DMS79 (cell line): Measurements from ENCODE around the gene PRMT2.

Source experiments
- DNase-seq: peaks from one replicate; lab custom pipeline; 2025; lab: John Stamatoyannopoulos, UW

The PRMT2 gene

DNA sequence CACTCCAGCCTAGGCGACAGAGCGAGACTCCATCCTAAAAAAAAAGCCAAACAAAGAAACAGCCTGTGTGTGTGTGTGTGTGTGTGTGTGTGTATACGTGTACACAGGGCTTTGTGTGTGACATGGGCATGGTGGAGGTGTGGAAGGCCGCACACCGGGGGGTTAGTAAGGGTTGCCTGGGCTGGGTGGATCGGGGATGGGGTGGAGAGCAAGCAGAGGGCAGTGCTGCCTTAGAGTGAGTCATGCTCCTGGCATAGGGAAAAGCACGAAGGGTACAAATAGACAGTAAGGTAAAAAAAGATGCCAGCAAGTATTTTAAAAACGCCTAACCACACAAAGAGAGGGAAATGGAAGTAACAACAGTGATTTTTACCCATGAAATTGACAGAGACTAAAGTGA is 6.2 kb downstream of the PRMT2 start:
- DNase-seq = no peak

DNA sequence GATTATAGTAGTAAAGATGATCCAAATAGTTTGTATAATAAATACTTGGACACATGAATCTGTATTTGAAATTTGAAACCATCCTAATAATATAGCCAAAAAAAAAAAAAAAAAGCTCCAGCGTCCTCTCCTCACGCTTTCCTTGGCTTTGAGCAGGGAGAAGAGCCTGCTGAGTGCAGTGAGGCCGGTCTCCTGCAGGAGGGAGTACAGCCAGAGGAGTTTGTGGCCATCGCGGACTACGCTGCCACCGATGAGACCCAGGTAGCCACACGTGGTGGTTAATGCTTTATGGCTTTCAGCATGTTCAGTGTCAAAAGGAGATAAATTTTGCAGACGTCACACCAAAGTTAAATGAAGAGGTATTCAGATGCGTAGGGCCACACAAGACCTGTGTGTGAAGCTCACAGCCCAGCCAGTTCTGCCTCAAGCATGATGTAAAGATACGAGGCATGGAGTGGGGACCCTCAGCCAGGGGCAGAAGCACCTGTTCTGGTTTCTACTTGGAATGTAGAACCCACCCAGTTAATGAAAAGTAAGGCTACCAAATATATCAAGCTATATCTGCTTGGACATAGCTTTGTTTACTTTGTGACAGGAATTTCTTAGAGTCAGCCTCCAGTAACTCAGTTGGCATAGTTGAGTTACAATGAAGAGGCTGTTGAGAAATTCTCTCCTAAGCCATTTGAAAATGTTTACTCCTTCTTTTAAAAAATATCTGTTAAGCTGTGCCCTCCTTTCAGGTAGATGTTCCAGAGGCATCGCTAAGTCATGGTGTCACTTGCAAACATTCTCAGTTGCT is 8.1 kb downstream of the PRMT2 start:
- DNase-seq = no peak

DNA sequence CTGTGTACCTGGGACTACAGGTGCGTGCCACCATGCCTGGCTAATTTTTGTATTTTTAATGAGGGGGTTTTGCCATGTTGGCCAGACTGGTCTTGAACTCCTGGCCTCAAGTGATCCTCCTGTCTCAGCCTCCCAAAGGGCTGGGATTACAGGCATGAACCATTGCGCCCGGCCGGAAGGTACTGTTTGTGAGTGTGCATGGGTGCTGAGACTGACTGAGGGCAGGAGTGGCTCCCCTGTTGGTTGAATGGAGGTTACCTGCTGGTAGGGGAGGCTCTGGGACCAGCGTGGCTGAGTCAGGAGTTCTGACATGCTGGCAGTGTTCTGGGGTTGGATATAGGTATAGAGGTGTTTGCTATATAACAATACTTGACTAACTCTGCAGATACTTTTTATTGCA is 10.4 kb downstream of the PRMT2 start:
- DNase-seq = no peak

DNA sequence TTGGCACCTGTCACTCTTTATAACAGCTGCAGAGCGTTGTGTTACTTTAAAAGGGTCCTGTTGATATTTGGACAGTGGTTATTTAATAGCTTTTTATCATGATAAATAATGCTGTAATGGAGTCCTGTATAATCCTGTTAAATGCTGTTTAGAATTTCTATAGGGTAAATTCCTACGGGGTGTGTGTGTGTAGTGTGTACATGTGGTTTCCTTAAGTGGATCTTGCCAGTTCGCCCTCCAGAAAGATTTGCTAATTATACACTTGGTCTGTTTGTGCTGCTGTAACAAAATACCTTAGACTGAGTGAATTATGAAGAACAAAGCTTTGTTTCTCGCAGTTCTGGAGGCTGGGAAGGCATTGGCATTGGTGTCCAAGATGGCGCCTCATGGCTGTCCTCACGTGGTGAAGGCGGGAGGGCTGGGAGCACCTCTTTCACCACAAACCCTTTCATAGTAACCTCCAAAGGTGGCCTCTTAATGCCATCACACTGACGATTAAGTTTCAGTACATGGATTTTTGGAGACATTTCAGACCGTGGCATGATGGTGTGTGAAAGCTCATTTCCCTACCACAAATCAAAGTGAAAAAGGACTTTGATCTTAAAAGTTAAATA is 11.2 kb downstream of the PRMT2 start:
- DNase-seq = no peak

DNA sequence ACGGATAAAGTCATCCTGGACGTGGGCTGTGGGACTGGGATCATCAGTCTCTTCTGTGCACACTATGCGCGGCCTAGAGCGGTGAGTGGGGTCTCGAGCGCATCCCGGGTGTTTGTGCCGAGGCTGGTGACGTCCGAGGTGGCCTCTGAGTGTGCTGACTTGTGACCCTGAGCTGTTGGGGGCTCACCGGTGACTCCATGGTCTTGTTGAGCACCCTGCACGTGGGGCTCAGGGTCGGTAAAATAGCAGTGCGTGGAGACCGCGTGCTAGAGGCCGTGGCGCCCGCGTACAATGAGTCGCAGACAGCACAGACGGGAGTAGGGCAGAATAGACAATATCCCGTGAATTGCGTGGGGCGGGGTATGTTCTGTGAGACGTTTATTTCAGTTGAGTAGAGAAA is 13.1 kb downstream of the PRMT2 start:
- DNase-seq = no peak

DNA sequence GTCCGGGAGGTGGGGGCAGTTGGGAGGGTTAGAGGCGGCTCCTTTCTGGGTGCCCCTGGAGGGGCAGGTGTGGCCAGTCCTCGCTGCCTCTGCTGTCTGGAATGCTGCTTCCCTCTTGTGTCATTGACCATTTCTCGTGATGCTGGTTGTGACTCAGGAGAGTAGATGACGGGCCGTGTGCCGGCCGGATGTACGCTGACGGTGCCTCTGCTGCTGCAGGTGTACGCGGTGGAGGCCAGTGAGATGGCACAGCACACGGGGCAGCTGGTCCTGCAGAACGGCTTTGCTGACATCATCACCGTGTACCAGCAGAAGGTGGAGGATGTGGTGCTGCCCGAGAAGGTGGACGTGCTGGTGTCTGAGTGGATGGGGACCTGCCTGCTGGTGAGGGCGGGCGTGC is 13.9 kb downstream of the PRMT2 start:
- no peak for DNase-seq

DNA sequence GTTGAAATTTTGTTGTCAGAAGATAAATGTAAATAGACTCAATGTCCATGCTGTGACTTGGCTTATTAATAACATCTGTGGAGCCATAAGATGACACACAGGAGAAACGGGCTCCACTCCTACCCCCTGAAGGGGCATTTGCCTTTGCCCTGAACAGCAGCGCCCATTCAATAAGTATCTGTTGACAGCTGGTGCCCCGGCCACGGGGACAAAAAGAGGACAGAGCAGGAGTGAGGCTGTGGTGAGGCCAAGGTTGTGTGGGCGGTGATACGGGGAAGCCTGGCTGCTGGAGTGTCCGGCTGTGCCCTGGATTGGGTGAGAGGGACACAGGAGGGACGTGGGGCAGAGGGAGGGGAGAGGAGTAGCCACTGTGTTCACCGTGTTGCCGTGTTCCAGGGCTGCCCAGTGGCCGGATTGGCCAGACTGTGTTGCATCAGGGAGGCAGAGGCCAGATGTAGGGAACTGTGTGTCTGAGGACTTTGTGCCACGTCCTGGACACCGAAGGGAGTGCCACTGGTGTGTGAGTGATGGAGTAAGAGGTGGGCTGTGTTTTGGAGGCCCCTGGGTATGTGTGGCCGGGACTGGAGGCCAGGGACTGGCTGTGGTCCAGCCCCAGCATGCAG is 15.1 kb downstream of the PRMT2 start:
- no peak for DNase-seq

DNA sequence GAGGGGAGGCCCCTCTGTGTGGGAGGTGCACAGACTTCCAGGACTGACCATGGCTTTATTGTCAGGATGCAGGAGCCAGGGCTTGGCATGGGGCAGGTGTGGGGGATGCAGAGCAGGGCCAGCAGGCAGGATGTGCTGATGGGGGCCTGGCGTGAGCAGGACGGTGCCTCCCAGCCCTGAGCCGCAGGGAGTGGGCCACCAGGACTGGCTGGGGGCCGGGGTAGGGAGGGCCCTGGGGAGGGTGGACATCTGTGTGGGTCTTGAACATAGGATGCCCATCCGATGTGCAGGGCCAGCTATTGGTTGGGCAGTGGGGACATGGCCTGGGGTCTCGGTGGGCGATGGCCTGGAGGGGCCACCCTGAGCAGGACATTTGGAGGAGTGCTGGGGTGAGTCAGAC is 15.6 kb downstream of the PRMT2 start:
- no peak for DNase-seq

DNA sequence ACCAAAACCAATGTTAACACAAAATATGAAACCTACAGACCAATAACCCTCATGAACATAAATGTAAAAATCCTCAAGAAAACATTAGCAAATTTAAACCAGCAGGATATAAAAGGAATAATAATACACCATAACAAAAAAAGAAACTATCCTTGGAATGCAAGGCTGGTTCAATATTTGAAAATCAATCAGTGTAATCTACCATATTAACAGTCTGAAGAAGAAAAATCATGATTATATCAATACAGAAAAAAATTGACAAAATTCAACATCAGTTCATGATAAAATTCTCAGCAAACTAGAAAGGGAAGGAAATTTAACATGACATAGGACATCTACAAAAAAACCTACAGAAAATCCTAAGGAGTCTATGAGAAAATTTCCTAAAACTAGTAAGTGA is 19.8 kb downstream of the PRMT2 start:
- no peak for DNase-seq

DNA sequence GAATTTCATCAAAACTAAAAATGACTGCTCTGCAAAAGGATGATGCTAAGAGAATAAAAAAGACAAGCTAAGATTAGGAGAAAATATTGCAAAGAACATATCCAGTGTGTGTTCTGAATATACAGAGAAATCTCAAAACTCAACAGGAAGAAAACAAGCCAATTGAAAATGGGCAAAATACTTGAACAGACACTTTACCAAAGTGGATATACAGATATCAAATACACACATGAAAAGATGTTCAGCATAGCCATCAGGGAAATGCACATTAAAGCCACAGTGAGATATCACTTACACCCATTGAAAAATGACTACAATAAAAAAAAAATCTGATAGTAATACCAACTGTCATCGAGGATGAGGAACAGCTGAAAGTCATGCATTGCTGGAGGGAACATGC is 21.3 kb downstream of the PRMT2 start:
- no peak for DNase-seq

DNA sequence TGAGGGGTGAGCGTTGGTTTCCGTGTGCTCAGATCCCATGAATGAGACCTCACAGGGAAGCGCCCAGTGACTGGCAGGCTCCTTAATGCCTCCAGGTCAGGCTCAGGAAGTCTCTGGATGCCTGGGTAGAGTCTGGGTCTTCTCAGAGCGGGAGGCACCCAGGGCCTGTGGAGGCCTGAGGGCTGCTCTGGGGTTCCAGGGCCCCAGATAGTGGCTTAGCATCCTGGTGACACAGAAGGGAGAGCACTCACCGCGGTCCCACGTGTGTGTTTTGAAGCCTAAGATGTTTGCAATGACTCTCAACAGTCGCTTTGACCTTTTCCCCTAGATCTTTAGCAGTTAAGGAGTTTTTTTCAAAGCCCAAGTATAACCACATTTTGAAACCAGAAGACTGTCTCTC is 25.0 kb downstream of the PRMT2 start:
- no peak for DNase-seq

DNA sequence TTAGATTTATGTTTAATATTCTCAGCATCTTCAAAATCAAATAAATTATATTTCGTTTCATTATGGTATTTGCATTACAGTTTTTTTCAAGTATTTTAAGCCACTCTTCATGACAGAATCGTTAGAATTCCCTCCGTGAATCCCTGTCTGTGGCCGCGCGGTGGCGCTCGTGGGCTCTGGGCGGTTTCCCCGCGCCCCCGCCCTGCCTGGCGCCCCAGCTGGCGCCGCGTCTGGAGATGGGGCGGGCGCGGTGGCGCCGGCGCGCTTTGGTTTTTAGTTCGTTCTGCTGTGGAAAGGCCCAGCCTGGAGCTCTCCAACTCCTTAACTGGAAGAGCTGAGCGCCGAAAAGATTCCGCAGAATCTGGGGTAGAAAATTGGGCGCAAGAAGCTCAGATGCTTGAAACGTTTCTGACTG is 25.7 kb downstream of the PRMT2 start:
- DNase-seq = no peak

DNA sequence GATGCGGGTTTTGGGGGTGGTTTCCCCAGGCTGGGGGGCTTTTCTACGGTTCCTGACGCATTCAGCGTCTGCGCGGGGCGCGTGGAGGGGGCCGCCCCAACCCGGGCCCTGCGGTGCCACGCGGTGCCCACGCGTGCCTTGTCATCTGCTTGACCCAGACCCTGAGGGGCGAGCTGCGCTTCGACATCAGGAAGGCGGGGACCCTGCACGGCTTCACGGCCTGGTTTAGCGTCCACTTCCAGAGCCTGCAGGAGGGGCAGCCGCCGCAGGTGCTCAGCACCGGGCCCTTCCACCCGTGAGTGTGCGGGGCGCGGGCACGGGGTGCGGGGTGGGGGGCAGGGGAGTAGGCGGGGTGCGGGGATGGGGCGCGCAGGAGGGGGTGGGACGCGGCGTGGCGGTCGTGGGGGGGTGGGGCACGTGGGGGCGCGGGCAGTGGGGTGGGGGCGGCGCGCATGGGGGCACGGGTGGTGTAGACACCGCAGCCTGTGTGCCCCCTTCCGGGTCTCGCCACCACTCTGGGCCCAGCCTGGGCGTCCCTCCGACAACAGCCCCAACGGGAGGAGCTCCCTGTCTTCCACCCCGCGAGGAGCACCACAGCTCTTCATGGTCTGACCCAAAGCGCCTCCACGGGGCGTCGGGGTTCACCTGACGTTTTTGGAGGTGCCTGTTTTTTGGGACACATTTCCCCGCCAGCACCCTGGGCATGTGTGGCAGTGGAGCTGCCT is 26.3 kb downstream of the PRMT2 start:
- no peak for DNase-seq

DNA sequence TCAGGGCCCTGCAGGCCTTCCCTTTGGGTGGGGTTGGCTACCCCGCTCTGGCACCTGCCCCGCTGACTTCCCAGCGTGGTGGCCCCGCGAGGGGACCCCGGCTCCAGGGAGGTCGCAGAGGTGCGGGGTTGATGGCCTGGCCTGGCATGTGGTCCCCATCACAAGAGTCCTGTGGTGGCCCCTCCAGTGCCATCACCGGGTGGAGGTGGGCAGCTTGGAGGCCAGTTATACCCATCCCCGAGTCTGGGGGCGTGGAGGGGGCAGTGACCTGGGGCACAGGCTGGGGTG is 26.8 kb downstream of the PRMT2 start:
- no peak for DNase-seq

DNA sequence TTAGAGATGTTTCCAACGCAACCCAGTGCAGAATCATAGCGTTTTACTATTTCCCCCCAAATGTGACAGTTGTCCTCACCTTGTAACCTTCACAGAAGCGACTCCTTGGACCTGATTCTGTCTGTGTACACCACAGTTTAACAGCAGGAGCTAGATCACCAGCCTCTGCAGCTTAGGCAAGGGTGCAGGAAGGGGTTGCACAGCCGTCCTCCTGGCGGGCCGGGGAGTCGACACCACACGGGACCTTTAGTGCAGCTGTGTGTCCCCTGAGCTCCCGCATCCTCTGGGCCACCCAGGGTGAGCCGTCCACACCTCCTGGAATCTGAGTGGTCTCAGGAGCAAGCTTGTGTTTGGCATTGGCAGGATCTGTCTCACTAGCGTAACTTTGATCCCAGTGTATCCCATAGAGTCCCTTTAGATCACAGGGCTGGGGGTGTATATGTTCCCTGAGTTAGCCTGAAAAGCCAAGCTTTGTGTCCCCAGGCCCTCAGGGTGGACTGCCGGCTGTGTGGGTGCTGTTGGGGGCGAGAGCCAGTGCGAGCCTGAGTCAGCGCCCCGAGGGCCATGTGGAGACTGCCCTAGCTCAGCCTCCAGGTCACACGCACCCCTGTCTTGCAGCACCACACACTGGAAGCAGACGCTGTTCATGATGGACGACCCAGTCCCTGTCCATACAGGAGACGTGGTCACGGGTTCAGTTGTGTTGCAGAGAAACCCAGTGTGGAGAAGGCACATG is 27.5 kb downstream of the PRMT2 start:
- no peak for DNase-seq

DNA sequence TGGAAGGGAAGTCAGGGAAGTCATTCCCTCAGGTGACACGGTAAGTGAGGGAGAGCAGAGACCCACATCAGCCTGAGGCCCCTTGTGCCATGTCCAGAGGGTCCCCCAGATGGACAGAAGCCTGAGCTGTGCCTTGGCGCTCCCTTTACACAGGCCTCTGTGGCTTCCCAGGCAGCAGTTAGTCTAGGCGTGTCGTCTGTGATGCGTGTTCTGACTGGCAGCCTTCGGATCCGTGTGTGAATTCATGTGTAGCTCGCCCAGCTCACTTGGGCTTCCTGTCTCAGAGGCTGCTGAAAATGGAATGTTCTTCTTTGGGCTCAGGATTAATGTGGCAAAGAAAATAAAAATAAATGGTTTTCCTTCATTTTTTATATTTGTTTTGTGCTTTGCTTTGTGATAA is 28.3 kb downstream of the PRMT2 start:
- no peak for DNase-seq

DNA sequence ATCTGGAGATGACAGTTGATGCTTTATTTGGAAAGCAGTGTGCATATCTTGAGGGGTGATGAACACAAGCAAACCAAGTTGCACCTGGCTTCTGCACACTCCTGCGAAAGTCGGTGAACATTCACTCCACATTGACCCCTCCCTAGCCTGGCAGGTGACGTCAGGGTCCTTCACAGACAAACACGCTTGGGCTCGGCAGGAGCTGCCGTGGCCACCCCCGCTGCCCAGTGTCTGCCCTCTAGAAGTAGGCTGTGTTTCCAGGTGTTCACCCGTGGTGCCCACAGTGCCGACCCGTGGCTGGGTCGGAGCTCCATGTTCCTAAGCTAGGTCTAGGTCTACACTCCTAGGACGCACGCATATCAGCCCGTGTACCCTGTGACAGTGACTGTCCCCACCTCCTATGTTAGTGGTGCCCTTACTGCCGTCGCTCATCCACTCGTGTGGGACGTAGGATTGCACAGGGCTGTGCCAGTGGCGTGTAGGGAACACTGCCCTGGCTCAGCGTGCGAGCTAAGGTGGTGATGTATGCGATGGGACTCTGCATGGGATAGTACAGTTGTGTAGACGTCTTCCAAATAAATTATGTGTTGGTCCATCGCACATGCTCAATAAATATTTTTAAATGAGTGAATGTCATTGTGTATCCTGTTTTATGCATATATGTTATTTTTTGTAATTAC is 29.0 kb downstream of the PRMT2 start:
- no peak for DNase-seq

DNA sequence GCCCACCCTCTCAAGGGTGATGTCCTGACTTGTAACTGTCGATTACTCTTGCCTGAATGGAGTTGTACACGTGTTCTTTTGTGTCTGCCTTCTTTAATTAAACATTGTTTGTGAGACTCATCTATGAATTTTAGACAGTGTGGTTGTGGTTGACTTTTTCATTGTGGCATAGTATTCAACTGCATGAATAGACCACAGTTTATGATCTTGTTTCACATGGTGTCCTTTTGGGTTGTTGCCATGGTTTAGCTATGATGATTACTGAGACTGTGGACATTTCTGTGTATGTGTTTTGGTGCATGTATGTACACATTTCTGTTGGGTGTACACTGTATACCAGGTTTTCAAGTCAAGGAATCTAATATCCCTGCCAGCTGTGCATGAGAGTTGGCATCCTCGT is 30.1 kb downstream of the PRMT2 start:
- DNase-seq = no peak

DNA sequence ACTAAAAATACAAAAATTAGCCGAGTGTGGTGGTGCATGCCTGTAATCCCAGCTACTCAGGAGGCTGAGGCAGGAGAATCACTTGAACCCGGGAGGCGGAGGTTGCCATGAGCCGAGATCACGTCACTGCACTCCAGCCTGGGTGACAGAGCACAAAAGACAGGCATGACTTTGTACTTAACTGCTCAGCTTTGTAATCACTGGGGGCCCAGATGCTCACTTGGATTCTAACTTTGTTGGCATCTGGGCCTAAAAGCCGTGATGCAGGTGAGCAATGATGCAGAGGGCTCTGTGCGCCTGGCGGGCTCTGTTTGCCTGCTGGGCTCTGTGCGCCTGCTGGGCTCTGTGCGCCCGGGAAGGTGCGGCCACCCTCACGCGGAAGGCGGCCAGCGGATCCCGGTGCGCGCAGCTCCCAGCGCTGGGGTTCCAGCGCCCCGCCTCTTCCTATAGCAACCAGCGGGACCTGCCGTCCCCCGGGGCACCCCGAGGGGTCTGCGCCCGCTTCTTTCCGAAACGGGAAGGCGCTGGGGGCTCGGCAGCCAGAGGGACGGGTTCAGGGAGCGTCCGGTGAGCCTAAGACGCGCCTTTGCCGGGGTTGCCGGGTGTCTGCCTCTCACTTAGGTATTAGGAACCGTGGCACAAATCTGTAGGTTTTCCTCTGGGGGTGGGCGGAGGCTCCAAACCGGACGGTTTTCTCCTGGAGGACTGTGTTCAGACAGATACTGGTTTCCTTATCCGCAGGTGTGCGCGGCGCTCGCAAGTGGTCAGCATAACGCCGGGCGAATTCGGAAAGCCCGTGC is 31.7 kb downstream of the PRMT2 start:
- DNase-seq = no peak

DNA sequence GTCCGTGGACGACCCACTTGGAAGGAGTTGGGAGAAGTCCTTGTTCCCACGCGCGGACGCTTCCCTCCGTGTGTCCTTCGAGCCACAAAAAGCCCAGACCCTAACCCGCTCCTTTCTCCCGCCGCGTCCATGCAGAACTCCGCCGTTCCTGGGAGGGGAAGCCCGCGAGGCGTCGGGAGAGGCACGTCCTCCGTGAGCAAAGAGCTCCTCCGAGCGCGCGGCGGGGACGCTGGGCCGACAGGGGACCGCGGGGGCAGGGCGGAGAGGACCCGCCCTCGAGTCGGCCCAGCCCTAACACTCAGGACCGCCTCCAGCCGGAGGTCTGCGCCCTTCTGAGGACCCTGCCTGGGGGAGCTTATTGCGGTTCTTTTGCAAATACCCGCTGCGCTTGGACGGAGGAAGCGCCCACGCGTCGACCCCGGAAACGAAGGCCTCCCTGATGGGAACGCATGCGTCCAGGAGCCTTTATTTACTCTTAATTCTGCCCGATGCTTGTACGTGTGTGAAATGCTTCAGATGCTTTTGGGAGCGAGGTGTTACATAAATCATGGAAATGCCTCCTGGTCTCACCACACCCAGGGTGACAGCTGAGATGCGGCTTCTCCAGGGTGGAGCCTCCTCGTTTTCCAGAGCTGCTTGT is 32.4 kb downstream of the PRMT2 start:
- DNase-seq = no peak
